A549 (cell line): ENCODE measurements around the gene FIGN. TPM values are rescaled to one million over a fixed set of nuclear protein-coding genes. Genes with fewer than 3 reads are reported as not detected.
A peak's percentile ranks its signal among the peaks of the same experiment; 100 is the strongest.

Experiments
- ATAC-seq, 2 experiments: fragments of 200-7000 bp in 1 of 2; fragments of >200 bp in 1 of 2; cut with Nextera tagmentation in 1 of 2; cut with Tn5 transposase in 1 of 2; 3 replicates each; pipeline versions ENCODE4 v1.8.0 to v1.9.1; 2018 to 2020; ENCODE audit warnings: mild to moderate bottlenecking in 1 of 2, moderate library complexity in 1 of 2
- CTCF ChIA-PET: fragments of 300-600 bp; sonication (Branson Sonifier 250); formaldehyde crosslinking; extraction: SDS; loops from one replicate; lab custom pipeline; 2021; ENCODE audit warnings: antibody characterized with exemption, inconsistent platforms; lab: Yijun Ruan, JAX
- POLR2A ChIA-PET: fragments of 350-600 bp; formaldehyde crosslinking; extraction: SDS; loops from one replicate; lab custom pipeline; 2021; ENCODE audit warnings: antibody characterized with exemption, inconsistent platforms; lab: Yijun Ruan, JAX
- DNase-seq, 2 experiments: peaks; one replicate each; pipeline versions ENCODE4 v3.0.0 to v3.0.0-alpha.2; 2011 to 2016; ENCODE audit warnings: low read depth in 1 of 2, low spot score in 1 of 2
- FAIRE-seq: peaks from 2 replicates; lab custom pipeline; 2011; peaks lifted over from hg19 to GRCh38; lab: Jason Lieb, UNC
- H3K27ac ChIP-seq, 2 experiments: fragments of >200 bp; sonication (Bioruptor Twin); formaldehyde crosslinking; 3 replicates each; pipeline ENCODE4 v1.5.1; 2016 to 2017
- H3K4me1 ChIP-seq: fragments of >200 bp; sonication (Bioruptor Twin); formaldehyde crosslinking; 3 replicates; pipeline ENCODE4 v1.6.1; 2016
- H3K4me2 ChIP-seq: fragments of >200 bp; sonication (Bioruptor Twin); formaldehyde crosslinking; 3 replicates; pipeline ENCODE4 v1.6.1; 2016
- H3K4me3 ChIP-seq: fragments of >200 bp; sonication (Bioruptor Twin); formaldehyde crosslinking; 3 replicates; pipeline ENCODE4 v1.5.1; 2016
- H3K9me3 ChIP-seq: fragments of >200 bp; sonication (Bioruptor Twin); formaldehyde crosslinking; 3 replicates; pipeline ENCODE4 v1.6.1; 2016
- BHLHE40 ChIP-seq: IDR thresholded peaks from 2 replicates; pipeline ENCODE4 v1.6.1; 2012; ENCODE audit warnings: low read depth, low read length, inconsistent platforms
- CBX2 ChIP-seq: fragments of 200-600 bp; sonication (generic); IDR thresholded peaks from 2 replicates; pipeline ENCODE4 v1.6.1; 2016; ENCODE audit warnings: low read depth, mild to moderate bottlenecking, borderline replicate concordance
- CHD4 ChIP-seq: fragments of 200-600 bp; sonication (generic); IDR thresholded peaks from 2 replicates; pipeline ENCODE4 v1.6.1; 2016; ENCODE audit warnings: antibody characterized with exemption, mild to moderate bottlenecking, borderline replicate concordance
- EHF ChIP-seq: fragments of 250-450 bp; sonication (Bioruptor Pico); IDR thresholded peaks from 2 replicates; pipeline ENCODE4 v1.5.0; 2020; ENCODE audit warnings: mild to moderate bottlenecking
- EHMT2 ChIP-seq: fragments of 200-600 bp; sonication (generic); IDR thresholded peaks from 2 replicates; pipeline ENCODE4 v1.6.1; 2016; ENCODE audit warnings: antibody characterized with exemption, low read depth, mild to moderate bottlenecking, moderate library complexity
- EP300 ChIP-seq, 2 experiments: fragments of >200 bp; sonication (Bioruptor Twin); formaldehyde crosslinking; IDR thresholded peaks; 2 replicates in 1 of 2; 3 replicates in 1 of 2; pipeline ENCODE4 v1.6.1; 2016 to 2017
- FOSB ChIP-seq: fragments of 250-450 bp; sonication (Bioruptor Pico); IDR thresholded peaks from 2 replicates; pipeline ENCODE4 v1.5.0; 2020; ENCODE audit warnings: mild to moderate bottlenecking, moderate library complexity
- FOSL2 ChIP-seq, 2 experiments: fragments of 450-650 bp in 1 of 2; fragments of >200 bp in 1 of 2; sonication (Bioruptor Twin) in 1 of 2; formaldehyde crosslinking; IDR thresholded peaks; 2 replicates each; pipeline versions ENCODE4 v1.5.0 to v1.6.1; 2016 to 2020; ENCODE audit warnings: mild to moderate bottlenecking in 1 of 2, moderate library complexity in 1 of 2
- FOXS1 ChIP-seq: fragments of 250-450 bp; sonication (Bioruptor Pico); IDR thresholded peaks from 2 replicates; pipeline ENCODE4 v1.5.0; 2020; ENCODE audit warnings: mild to moderate bottlenecking, moderate library complexity
- GATA3 ChIP-seq: IDR thresholded peaks from 2 replicates; pipeline ENCODE4 v1.6.1; 2012; ENCODE audit warnings: borderline replicate concordance
- HDAC2 ChIP-seq: fragments of 200-600 bp; sonication (generic); IDR thresholded peaks from 2 replicates; pipeline ENCODE4 v1.6.1; 2016
- HES2 ChIP-seq: fragments of >200 bp; sonication (Bioruptor Twin); formaldehyde crosslinking; IDR thresholded peaks from 2 replicates; pipeline ENCODE4 v1.6.1; 2016
- HMGXB4 ChIP-seq: fragments of 250-450 bp; sonication (Bioruptor Pico); IDR thresholded peaks from 2 replicates; pipeline ENCODE4 v1.5.0; 2021; ENCODE audit warnings: mild to moderate bottlenecking, moderate library complexity, borderline replicate concordance
- HOXA7 ChIP-seq: fragments of 250-450 bp; sonication (Bioruptor Pico); IDR thresholded peaks from 2 replicates; pipeline ENCODE4 v1.5.0; 2020; ENCODE audit warnings: mild to moderate bottlenecking, moderate library complexity
- HOXB13 ChIP-seq: fragments of 250-450 bp; sonication (Bioruptor Pico); IDR thresholded peaks from 2 replicates; pipeline ENCODE4 v1.5.0; 2020; ENCODE audit warnings: low read depth, mild to moderate bottlenecking, moderate library complexity
- HOXB5 ChIP-seq: fragments of 250-450 bp; sonication (Bioruptor Pico); IDR thresholded peaks from 2 replicates; pipeline ENCODE4 v1.5.0; 2020; ENCODE audit warnings: mild to moderate bottlenecking, moderate library complexity
- JUN ChIP-seq, 2 experiments: fragments of >200 bp; sonication (Bioruptor Twin); formaldehyde crosslinking; IDR thresholded peaks; 2 replicates in 1 of 2; 3 replicates in 1 of 2; pipeline ENCODE4 v1.6.1; 2016 to 2017
- KDM1A ChIP-seq: fragments of 200-600 bp; sonication (generic); IDR thresholded peaks from 2 replicates; pipeline ENCODE4 v1.6.1; 2016; ENCODE audit warnings: low read depth, mild to moderate bottlenecking
- MAFK ChIP-seq: fragments of 450-650 bp; IDR thresholded peaks from 2 replicates; pipeline ENCODE4 v1.6.1; 2014; ENCODE audit not compliant: partially characterized antibody
- MAZ ChIP-seq: fragments of 150-350 bp; IDR thresholded peaks from 2 replicates; pipeline ENCODE4 v1.6.1; 2014; ENCODE audit warnings: antibody characterized with exemption, low read depth, low read length, borderline replicate concordance
- PHF8 ChIP-seq: fragments of 200-600 bp; sonication (generic); IDR thresholded peaks from 2 replicates; pipeline ENCODE4 v1.6.1; 2016; ENCODE audit warnings: low read depth, mild to moderate bottlenecking, antibody characterized with exemption, moderate library complexity, borderline replicate concordance
- RARB ChIP-seq: fragments of 250-450 bp; sonication (Bioruptor Pico); IDR thresholded peaks from 2 replicates; pipeline ENCODE4 v1.8.0; 2021; ENCODE audit warnings: mild to moderate bottlenecking, moderate library complexity
- RCOR1 ChIP-seq: fragments of 150-350 bp; IDR thresholded peaks from 2 replicates; pipeline ENCODE4 v1.6.1; 2014; ENCODE audit warnings: antibody characterized with exemption, low read length, low read depth
- SREBF2 ChIP-seq: fragments of 450-650 bp; IDR thresholded peaks from 2 replicates; pipeline ENCODE4 v1.6.1; 2014; ENCODE audit warnings: mild to moderate bottlenecking, moderate library complexity
- TFCP2L1 ChIP-seq: fragments of 250-450 bp; sonication (Bioruptor Pico); IDR thresholded peaks from 2 replicates; pipeline ENCODE4 v1.5.0; 2021; ENCODE audit warnings: mild to moderate bottlenecking
- ZNF302 ChIP-seq: fragments of 250-450 bp; sonication (Bioruptor Pico); IDR thresholded peaks from 2 replicates; pipeline ENCODE4 v1.9.0; 2021; ENCODE audit warnings: inconsistent platforms, mild to moderate bottlenecking, moderate library complexity
- WGBS: methylation state at CpG from one replicate; pipeline ENCODE4 v1.1.6; 2017; ENCODE audit errors: missing lambda C conversion rate; 5-methylcytosine and 5-hydroxymethylcytosine counted together
- polyA plus RNA-seq, 4 experiments: library from polyadenylated mRNA; depleted of rRNA in 3 of 4; stranded (reverse); fragments of >200 nt; fragmentation: RNase III in 1 of 4; extraction: RNeasy Plus Mini Kit Qiagen cat#74134 plus additional on column Dnase treatment in 1 of 4; gene quantifications; 2 replicates in 3 of 4; 3 replicates in 1 of 4; pipeline ENCODE4 v1.2.3, GENCODE V29; 2011 to 2017
- TF ChIP-seq, protein P1 (sequence below): IDR thresholded peaks from 2 replicates; pipeline ENCODE4 v1.6.1; 2012; ENCODE audit warnings: low read depth, borderline replicate concordance
- TF ChIP-seq, protein P2 (sequence below): fragments of 450-650 bp; IDR thresholded peaks from 2 replicates; pipeline ENCODE4 v1.6.1; 2014; ENCODE audit warnings: antibody characterized with exemption
- TF ChIP-seq, protein P3 (sequence below): fragments of >200 bp; sonication (Bioruptor Twin); formaldehyde crosslinking; IDR thresholded peaks from 3 replicates; pipeline ENCODE4 v1.5.1; 2016
- TF ChIP-seq, protein P4 (sequence below): fragments of 250-450 bp; sonication (Bioruptor Pico); IDR thresholded peaks from 2 replicates; pipeline ENCODE4 v1.5.0; 2020; ENCODE audit warnings: low read depth, mild to moderate bottlenecking, moderate library complexity
- TF ChIP-seq, protein P5 (sequence below): IDR thresholded peaks from 2 replicates; pipeline ENCODE4 v1.6.1; 2012

Gene FIGN
- polyA plus RNA-seq, 2 of the 4 experiments (the other 2 are of a cell fraction), result 1.9 to 3.8 TPM

GRCh38 chr2:163669506-163669905 is 66.3 kb downstream of the FIGN start (continued):
- TF ChIP-seq EHF (no peak), FOXS1 (CRISPR knock-in tag) (no peak), MAZ (no peak)

- peak overlapping the region; percentile 73 to 78 for H3K27ac ChIP-seq
- CTCF ChIA-PET, result interaction anchor here (0.6 to 0.9 kb wide), 2 partner anchors 34 to 463 kb away, joined by 3 read pairs; no protein-coding TSS in a partner anchor
- peak overlapping the region; percentile 77 for H3K4me2 ChIP-seq
- H3K9me3 ChIP-seq, result peaks cover 4% of the 10 kb centered on the region; the same call in 1 of the 3 replicates
- H3K4me1 ChIP-seq, result peaks cover 62% of the 10 kb centered on the region
- ATAC-seq (peak; percentile 91 to 97), DNase-seq (peak; percentile 40 to 89), FAIRE-seq (peak; percentile 93)
- POLR2A ChIA-PET, result no interaction called here
- H3K4me3 ChIP-seq, result no peak overlapping the region; the same call in 2 of the 3 replicates
- WGBS, result 22% methylated on average over 4 of the region's 4 CpGs
- TF ChIP-seq TFCP2L1 (no peak), RARB (CRISPR knock-in tag) (no peak), ZNF302 (CRISPR knock-in tag) (no peak), HOXB5 (CRISPR knock-in tag) (no peak), CBX2 (no peak), SREBF2 (no peak), GATA3 (peak; percentile 90), HES2 (no peak; the same call in 1 of the 2 replicates), EHMT2 (no peak), HOXA7 (CRISPR knock-in tag) (no peak), BHLHE40 (no peak), FOSB (no peak), HOXB13 (CRISPR knock-in tag) (peak; percentile 49; the same call in 1 of the 2 replicates), JUN (IDR thresholded peaks at IDR 0.05) (peak; percentile 75 to 85; a peak in 4 of 5 replicates), EHF (no peak), EP300 (IDR thresholded peaks at IDR 0.05) (peak; percentile 77 to 83; a peak in 3 of 5 replicates), HDAC2 (no peak), HMGXB4 (CRISPR knock-in tag) (no peak), KDM1A (no peak), CHD4 (no peak), RCOR1 (no peak), MAFK (no peak), FOSL2 (IDR thresholded peaks at IDR 0.05) (peak; percentile 76), FOSL2 (CRISPR knock-in tag; IDR thresholded peaks at IDR 0.05) (peak; percentile 91), PHF8 (no peak)
- TF ChIP-seq, protein P1, sequence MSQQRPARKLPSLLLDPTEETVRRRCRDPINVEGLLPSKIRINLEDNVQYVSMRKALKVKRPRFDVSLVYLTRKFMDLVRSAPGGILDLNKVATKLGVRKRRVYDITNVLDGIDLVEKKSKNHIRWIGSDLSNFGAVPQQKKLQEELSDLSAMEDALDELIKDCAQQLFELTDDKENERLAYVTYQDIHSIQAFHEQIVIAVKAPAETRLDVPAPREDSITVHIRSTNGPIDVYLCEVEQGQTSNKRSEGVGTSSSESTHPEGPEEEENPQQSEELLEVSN, result no peak
- TF ChIP-seq, protein P2, sequence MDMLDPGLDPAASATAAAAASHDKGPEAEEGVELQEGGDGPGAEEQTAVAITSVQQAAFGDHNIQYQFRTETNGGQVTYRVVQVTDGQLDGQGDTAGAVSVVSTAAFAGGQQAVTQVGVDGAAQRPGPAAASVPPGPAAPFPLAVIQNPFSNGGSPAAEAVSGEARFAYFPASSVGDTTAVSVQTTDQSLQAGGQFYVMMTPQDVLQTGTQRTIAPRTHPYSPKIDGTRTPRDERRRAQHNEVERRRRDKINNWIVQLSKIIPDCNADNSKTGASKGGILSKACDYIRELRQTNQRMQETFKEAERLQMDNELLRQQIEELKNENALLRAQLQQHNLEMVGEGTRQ, result no peak
- TF ChIP-seq, protein P3, sequence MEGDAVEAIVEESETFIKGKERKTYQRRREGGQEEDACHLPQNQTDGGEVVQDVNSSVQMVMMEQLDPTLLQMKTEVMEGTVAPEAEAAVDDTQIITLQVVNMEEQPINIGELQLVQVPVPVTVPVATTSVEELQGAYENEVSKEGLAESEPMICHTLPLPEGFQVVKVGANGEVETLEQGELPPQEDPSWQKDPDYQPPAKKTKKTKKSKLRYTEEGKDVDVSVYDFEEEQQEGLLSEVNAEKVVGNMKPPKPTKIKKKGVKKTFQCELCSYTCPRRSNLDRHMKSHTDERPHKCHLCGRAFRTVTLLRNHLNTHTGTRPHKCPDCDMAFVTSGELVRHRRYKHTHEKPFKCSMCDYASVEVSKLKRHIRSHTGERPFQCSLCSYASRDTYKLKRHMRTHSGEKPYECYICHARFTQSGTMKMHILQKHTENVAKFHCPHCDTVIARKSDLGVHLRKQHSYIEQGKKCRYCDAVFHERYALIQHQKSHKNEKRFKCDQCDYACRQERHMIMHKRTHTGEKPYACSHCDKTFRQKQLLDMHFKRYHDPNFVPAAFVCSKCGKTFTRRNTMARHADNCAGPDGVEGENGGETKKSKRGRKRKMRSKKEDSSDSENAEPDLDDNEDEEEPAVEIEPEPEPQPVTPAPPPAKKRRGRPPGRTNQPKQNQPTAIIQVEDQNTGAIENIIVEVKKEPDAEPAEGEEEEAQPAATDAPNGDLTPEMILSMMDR, result no peak
- TF ChIP-seq, protein P4, sequence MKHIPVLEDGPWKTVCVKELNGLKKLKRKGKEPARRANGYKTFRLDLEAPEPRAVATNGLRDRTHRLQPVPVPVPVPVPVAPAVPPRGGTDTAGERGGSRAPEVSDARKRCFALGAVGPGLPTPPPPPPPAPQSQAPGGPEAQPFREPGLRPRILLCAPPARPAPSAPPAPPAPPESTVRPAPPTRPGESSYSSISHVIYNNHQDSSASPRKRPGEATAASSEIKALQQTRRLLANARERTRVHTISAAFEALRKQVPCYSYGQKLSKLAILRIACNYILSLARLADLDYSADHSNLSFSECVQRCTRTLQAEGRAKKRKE (CRISPR knock-in tag), result peak; percentile 57; the same call in 1 of the 2 replicates
- TF ChIP-seq, protein P5, sequence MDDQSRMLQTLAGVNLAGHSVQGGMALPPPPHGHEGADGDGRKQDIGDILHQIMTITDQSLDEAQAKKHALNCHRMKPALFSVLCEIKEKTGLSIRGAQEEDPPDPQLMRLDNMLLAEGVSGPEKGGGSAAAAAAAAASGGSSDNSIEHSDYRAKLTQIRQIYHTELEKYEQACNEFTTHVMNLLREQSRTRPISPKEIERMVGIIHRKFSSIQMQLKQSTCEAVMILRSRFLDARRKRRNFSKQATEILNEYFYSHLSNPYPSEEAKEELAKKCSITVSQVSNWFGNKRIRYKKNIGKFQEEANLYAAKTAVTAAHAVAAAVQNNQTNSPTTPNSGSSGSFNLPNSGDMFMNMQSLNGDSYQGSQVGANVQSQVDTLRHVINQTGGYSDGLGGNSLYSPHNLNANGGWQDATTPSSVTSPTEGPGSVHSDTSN, result no peak
These were observed 68.5 kb downstream of the FIGN start for GRCh38 chr2:163667064-163667887.
